ENCODE measurements around the gene FBXL7.

The FBXL7 gene

DNA sequence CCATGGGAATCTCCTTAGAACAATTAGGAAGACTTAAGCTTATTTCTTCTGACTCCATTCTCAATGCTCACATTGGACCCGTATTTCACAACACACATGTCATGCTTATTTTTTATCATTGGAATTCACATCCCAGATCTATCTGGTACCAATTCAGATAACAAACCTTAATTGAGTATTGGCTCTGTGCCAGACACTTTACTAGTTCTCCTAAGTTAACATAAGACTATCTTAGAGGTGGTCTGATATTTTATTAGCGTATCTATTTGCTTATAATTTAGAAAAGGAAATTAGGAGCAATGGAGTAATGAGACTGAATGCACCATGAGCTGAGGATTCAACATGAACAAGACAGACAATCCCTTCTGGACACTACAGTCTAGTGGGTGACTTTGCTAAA, 45.1 kb downstream of the FBXL7 start:
- DNase-seq, result no peak

DNA sequence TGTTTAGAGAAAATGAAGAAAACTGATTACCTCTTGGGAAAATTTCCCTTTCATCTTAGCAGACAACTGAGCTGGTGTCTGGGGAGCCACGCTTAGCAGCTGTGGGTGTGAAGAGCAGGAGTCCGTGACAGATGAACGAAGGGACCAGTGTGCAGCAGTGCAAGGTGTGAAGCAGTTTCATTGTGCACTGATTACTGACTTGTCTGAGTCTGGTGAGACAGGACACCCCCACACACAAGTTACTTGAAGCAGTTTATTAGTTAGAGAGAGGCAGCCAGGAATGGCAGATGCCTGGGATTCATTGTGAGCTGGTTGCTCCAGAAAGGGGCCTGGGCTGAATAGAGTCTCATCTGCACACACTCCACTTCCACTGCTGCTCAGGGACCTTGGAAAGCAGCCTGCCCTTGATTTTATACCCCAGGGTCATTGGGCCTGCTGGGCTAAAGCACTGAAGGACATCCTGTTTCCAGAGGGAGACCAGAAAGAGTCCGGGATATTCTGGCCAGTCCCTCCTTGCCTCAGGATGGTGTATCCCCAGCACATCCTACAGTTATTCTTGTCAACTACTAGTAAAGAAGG, 47.4 kb downstream of the FBXL7 start:
- no peak for DNase-seq

DNA sequence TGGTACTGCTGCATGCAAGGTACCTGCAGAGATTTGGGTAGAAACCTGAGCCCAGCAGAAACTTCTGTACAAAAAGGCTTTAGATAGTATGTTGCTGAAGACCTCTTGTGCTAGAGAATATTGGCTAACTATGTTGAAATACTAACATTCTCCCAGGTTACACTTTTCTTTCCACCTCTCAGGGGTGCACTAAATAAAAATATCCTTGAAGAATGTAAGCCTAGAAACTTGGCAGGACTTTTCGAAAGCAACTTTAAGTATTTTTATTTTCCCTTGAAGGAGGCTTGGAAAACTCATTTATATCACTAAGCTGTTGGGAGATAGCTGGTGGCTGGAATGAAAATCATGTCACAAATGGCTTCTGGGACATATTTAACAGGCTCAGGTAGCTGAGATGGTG, 50.0 kb downstream of the FBXL7 start:
- DNase-seq, result no peak

DNA sequence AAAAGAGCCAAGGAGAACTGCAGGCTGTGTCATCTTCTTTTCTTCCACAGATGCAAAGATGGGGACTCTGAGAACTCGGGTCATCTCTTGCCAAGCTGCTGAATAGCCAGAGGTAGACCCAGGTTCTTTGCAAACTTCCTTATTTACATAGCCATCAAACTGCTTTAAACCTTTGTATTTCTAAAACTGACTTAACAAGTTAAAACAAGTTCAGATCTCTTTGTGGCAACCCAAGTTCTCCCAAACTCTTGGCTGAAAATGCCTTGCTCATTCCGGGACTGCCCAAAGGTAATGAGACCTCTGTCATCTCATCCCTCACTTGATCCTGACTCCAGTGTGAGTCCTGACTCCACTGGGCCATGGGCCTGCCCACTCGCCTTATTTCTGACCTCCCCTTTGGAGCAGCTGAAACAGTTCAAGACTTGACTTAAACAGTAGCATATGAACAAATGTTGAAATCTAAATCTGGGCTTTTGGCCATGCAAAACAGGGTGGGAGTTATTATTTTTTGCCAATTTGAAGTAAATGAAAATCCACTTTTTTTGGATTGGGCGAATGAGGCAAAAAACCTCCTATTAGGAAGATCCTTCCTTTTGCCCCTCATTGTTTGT, 50.6 kb downstream of the FBXL7 start:
- no peak for DNase-seq

DNA sequence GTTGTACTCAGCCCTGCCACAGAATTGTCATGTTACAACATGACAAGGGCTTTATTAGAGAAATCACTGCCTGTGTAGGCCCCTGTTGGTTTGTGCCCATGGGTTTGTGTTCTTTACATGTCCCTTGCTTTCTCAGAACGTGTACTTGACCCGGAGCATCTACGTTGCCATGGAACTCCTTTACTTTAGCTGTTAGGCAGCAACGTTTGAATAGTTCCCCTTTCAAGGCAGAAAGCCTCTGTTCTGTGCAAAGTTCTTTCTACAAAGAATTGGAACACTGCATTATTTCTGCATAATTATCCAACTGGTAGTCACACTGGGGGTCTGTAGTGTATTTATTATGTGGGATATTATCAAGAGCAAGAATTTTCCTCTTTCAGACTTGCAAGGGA, 51.1 kb downstream of the FBXL7 start:
- no peak for DNase-seq

DNA sequence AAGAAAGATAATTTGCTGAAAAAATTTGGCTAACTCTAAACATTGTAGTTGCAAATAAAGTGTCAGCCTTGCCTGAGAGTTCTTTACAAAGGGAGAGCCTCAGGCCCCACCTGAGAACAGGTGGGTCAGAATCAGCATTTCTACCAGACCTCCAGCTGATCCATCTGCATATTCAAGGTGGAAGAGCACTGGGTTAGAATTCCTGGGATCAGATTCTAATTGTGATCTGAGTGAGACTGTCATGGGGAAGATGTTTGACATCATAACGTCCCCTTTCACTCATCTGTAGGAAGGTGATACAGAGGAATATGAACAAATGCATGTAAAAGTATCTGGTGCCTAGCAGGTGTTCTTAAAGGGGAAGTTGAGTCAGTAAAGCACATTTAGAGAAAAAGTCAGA, 54.6 kb downstream of the FBXL7 start:
- no peak for DNase-seq

DNA sequence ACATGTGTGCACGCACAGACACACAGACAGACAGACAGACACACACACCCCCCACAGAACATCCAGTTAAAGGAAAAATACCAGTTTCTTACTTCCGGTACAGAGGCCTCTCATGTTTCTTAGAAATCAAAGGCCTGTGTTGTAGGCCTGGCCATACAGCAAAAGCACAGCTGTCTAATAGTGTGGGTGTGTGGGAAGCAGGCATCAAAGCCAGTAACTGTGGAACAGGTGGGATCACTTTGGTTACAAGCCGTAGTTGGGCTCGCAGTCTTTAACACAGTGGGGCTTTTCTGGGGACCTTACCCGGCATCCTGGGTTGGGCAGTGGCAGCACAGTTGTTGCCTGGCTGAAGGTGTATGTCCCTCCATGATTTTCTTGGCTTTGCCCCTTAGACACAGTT, 55.2 kb downstream of the FBXL7 start:
- DNase-seq, result no peak

DNA sequence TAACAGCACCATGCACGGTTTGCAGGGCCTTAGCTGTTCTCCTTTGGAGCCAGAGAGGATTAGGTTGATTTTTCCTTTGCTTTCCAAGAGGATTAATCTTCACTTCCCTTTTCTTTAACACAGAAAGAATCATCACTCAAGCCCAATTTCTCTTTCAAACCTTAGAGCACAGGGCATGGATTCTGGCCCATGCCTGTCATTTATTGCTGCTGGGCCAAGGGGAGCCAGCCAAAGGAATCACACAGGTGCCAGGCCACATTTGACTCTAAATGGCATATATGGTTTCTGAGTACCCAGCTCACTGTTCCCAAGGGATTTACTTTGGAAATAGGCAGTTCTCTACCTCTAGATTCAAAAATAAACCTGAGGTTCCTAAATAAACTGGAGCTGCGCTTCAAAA, 58.3 kb downstream of the FBXL7 start:
- DNase-seq, result no peak

DNA sequence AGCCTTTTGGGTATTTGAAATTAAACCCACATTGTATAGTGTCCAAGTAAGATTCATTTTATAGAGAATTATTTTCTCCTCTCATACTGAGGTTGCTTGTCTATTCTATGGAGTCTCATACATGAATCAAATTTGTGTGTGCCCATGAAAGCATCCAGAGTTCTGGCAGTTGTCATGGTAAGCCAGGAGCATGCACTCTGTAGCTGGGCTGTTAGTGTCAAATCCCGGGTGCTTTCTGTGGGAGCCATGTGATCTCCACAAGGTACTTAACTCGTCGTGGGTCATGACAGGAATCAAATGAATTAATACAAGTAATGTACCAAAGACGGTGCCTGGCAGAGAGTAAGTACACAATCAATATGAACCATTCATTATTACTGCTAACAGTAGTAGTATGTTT, 58.7 kb downstream of the FBXL7 start:
- DNase-seq, result no peak

DNA sequence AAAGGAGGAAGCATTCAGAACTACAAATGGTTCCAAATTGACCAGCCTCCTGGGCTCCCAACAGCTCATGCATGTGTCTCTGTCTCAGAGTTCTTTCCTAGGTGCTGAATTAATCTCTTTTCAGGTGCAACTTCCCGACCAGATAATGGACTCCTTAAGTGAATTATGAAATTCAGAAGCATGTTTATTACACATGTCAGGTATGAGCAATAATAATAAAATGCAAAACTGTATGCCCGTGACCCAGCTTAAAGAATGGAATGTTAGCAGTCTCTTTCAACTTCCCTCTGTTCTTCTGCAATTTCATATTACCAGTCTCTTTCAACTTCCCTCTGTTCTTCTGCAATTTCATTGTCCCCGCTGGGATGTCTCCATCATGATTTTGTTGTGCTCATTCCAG, 60.4 kb downstream of the FBXL7 start:
- no peak for DNase-seq

DNA sequence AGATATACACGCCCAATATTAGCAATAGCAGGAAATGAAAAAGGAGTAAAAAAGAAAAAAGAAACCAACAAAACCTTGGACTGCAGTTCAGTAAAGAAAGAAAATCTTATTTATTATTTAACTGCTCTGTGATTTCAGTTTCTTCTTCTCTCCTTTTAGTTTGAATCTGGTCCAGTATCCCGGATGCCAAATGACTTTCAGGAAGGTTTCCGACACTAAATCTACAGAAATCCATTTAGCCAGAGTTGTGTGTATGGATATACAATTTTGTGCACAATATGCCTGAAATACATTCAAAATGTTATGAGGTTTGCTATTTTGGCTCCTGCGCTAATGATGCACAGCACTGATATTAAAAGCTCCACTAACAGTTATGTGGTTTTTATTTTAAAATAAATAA, 64.5 kb downstream of the FBXL7 start:
- DNase-seq, result no peak

DNA sequence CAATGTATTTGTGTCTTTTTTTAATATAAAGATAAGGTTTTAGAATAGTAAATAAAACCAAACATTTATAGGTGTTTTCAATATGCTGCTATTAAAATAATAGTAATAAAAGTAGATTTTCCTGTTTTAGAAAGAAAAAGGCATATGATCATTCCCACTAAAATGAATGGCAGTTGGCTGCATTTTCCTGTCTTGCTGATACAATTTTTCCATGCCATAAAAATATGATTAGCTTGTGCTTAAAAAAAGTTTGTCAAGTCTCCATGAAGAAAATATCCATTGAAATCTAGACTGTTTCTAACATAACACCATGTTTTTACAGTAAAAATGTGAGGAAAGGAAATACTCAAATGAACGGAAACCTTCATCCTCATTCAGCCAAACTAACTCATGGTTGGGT, 65.0 kb downstream of the FBXL7 start:
- no peak for DNase-seq

DNA sequence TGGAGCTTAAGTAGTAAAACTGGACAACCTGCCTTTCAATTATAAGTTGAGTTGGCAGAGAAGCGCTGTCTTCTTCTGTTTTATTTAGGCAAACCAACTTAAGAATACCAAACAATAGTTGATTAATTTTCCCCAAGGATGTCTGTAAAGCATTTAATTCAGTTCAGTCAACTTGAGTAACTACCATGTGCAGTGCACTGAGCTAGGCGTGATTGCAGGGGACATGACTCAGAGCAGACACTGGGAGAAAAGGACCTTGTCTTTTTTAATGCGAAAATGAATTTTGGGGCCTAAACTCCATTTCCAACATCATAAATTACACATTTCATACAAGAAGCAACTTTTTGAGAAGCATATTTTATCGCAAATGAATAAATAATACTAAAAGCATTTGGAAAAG, 66.3 kb downstream of the FBXL7 start:
- no peak for DNase-seq

DNA sequence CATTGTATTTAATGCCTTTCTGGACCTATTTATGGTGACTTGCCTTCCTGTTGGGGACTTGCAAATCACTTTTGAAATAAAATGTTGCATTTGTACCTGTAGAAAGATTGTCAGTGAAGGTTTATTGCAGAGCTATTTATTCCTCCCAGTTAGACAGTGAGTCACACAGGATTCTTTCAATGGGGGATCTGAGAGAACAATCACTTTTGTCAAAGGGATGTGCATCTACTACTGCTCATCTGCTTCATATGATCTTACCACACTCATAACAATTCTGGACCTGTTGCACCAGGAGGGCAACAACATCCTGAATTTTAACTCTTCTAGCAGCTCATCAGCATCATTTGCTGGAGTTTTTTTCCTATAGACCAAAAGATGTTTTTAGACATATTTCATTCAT, 66.8 kb downstream of the FBXL7 start:
- DNase-seq, result no peak

DNA sequence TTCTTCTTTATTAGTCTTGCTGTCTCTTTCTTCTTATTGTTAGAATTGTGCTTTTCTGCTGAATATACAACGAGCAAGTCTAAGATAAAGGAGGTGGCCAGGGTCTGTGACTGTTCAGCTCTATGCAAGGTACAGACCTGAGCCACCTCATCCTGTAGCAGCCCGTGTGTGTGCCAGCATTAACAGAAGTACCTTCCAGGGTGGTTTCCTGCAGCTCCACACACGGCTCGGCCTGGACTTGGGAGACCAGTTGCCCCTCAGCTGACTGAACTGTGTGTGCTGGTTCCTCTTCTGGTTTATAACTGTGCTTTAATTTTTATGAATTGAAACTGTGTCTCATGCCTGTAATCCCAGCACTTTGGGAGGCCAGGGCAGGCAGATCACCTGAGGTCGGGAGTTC, 70.5 kb downstream of the FBXL7 start:
- DNase-seq, result no peak

DNA sequence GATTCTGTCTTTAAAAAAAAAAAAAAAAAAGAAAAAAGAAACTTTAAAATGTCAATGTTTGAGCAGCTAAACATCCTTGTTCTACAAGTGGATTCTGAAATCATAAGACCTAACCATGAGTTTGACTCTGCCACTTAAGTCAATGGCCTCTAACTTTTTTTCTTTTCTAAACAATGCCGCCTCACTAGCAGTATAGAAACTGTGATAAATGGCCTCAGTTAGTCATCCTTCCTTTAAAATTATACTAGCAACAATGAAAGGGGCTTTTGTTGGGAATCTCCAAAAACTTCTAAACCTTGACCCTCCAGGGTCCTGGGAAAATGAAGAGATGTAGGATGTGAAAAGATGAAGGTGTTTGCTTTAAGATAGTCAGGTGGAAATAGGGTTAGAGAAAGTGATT, 71.1 kb downstream of the FBXL7 start:
- no peak for DNase-seq

DNA sequence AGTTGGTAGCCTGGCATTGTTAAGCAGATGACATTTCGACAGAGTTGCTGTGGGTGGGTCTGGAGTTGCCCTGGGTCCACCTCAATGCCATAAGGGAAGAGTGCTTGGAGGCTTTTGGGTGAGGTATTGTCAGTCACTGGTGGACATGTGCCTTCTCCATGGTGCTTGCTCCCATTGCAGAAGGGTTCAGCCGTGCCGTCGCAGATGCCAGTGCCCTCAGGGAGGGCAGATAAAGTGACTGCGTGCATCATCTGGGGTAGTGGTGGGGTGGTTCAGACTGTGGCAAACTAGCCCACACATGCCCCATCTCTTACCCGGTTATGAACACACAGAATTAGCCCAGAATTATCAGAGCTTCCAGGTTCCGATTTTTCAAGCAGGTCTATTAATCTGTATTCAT, 71.6 kb downstream of the FBXL7 start:
- DNase-seq, result no peak

DNA sequence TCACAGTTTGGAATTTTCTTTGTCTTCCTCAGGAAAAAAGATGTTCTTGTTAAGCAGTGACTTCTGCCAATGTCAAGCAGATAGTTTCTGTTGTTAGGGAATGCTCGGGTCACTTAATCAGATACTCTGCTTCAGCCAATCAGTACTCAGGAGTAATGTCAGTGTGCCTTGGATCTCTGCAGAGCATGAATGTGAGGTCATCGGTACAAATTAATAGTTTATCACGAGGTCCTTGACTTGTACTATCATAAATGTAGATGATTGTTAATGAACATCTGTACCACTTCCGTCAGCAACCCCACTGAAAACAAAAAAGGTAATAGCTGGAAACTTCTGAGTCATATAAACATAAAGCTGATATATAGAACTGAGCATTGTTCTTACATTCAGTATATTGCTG, 73.6 kb downstream of the FBXL7 start:
- no peak for DNase-seq

DNA sequence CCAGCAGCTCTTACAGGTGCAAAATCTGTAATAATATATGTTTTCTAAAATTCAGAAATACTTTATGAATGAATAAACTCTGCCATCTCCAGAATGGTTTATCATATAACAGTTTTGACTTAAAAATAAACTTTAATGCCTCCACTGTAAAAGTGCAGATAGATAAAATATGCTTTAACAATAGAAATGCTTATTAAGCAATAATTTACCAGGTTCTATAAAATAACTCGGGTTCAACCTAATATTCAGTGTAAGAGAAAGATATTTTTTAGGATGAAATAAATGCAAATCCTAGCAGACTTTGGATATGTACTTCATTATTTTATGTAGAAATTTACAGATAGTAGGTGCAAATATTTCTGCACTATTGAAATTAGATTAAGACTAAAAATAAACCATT, 74.1 kb downstream of the FBXL7 start:
- no peak for DNase-seq

DNA sequence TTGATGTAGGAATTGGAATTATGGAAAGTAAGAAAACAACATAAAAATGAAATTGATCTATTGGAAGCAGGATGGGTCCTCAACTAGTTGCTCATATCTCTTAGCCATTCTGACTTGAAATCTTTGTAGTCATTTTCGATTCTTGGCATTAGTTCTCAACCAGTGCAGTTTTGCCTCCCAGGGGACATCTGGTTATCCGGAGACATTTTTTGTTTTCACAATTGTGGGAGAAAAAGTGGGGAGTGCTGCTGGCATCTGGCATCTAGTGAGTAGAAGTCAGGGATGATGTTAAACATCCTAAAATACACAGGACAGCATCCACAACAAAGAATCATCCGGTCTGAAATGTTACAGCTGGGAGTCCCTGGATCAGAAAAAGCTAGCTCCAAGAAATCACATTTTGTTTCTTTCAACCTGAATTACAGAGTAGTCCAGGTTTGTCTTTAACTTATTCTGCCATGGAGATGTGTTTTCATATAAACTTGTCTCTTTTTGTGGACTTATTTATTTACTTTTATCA, 74.9 kb downstream of the FBXL7 start:
- no peak for DNase-seq

DNA sequence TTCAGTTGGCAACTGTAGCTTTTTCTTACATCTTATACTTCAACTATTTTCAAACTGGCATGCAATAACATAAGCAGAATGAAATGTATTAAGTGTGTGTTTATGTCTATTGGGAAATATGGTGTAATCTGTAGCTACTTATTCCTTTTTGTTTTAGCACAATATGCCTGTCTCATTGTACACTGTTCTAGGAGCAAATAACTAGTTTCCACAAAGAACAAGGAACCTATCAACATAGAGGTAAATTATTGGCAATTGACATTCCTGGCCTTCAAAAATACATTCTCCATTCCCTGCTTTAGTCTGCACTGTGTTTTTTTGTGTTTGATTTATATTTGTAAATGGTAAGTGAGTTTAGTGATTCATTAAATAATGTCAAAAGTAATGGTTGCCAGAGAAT, 75.7 kb downstream of the FBXL7 start:
- DNase-seq, result no peak

DNA sequence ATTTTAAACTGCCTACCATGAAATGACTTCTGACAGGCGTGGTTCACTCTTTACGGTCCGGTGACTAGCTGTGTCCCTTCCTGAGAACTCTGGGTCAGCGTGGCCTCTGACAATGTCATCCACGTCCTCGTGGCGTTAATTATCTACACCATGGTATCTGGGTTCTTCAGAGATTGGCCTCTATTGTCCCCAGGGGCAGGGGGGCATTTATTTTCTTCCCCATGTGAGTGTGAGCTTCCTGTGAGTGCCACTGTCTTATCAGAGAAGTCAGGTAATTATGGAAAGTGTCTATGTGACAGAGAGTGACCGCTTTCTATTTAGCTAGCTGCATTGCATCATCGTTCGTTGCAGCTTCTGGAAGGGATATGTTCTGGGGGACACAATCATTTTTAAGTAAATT, 77.2 kb downstream of the FBXL7 start:
- no peak for DNase-seq

DNA sequence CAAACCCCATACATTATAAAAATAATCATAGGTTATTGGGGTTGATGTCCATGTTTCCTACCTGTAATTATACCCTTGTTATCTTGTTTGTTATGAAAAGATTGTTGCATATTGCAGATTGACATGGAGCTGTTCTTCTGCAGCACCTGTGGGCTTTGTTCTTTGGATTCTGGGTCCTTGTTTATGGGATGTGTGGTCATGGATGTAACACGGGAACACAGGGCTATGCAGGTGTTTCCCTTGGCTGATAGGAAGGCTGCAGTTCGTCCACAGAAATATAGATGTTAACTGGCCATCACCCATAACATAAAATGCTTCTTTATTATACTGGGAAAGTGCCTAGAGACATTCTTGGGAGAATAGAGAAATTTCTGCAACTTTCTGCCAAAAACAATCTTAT, 77.9 kb downstream of the FBXL7 start:
- DNase-seq, result no peak

DNA sequence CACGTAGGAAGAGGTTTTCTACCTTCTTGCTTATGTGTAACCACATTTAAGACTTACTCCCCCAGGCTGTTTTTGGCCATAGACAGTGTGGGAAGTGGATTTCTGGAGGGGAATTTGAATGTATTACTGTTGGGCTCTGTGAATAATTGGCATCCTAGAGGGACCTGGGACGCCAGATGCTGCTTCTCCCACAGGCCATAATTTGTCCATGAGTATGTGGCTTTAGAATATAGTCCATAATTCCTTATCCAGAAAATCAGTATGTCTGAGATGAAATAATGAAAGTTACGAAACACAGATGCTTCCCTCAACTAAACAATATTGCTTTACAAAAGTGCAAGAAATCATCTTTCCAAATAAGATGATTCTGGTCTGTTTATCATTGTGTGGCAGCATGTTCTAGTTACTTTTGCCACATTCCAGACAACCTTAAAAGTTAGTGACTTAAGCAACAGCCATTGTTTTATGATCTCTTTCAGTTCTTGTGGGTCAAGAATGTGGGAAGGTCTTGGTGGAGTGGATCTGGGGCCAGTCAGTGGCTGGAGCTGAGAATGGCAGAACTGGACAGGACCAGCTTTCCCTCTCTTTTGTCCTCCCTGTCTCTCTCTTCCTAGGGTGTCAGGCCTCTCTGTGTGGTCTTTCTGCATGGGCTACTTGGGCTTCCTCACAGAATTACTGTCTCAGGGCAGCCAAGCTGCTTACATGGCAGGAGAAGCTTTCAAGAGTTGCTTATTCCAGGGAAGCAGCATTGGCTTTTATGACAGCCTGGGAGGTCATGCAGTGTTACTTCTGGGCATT, 79.4 kb downstream of the FBXL7 start:
- no peak for DNase-seq

DNA sequence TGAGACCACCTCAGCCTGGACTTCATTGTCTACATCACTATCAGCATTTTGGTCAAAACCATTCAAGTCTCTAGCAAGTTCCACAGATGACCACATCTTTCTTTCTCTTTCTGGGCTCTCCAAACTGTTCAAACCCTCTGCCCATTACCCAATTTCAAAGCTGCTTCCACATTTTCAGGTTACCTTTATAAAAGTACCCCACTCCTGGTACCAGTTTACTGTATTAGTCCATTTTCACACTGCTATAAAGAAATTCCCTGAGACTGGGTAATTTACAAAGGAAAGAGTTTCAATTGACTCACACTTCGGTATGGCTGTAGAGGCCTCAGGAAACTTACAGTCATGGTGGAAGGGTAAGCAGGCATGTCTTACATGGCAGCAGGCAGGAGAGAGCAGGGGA, 84.5 kb downstream of the FBXL7 start:
- no peak for DNase-seq
